Astrocyte of the hippocampus (primary cell): ENCODE measurements around the gene DNAJA1.

Source experiments
- DNase-seq: peaks from one replicate; pipeline ENCODE4 v3.0.0; 2011; ENCODE audit warnings: low read depth, low spot score

Gene DNAJA1

DNA sequence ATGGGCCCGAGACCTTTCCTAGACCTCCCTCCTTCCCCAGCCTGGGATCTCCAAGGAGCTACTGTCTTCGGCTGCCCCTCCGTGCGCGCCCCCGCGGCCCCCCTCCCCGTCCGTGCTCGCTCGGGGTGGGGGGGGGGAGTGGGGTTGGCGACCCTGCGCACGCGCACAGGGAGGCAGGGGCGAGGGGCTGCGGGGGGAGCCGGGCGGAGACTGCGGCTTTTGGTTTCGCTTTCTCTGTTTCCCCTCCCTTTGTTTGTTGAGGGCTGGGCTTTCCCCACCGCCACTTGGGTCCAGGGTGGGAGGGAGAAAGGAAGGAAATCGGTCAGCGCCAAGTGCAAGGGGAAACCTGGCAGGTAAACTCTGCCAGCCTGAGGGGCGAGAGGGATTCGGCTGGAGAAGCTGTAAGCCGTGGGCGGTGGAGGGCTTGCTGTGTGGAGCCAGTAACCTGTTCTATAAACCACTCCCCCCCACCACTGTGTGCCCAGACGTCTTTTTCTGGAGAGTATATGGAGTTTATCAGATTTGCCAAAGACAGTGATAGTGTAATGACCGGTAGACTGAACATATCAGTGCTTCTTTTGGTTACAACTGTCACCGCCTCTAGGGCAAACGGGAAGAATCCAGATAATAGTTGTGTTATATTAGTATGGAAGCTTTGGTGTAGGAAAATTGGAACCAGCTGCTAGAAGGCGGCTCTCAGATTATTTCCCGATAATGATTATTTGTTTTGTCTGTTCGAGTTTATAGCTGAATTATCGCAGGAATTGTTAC lies 684 bp downstream of the DNAJA1 start:
- peak; percentile 86 for DNase-seq

DNA sequence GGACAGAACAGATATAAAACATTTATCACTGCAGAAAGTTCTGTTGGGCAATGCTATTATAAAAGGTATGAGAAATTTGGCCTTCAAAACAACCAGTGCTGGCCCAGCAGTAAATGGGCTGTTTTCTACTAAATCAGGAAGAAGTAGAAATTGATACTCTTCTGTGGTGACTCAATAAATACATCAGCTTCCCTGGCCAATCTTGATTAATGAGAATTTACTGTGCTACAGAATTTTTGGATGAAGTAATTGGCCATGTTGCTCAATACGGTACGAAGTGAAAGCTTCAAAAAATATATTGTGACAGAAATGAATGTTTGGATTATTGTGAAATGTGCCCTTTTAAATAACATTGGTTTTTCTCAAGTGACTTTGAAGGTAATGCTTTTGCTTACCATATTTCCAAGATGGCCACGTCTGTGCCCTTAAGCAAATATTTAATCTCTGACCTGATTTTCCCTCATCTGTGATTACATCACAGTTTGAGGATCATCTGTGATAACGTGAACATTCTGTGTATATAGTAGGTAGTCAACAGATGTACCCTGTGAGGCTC lies 4.2 kb downstream of the DNAJA1 start:
- no peak for DNase-seq

DNA sequence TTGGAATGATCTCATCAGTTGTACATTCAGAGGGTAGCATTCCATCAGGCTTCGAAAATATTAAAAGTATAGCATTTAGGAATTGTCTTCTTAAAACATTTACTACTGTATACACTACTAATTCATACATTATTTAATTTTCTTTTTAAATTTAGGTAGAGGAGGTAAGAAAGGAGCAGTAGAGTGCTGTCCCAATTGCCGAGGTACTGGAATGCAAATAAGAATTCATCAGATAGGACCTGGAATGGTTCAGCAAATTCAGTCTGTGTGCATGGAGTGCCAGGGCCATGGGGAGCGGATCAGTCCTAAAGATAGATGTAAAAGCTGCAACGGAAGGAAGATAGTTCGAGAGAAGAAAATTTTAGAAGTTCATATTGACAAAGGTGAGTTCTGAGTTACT lies 5.2 kb downstream of the DNAJA1 start:
- no peak for DNase-seq

DNA sequence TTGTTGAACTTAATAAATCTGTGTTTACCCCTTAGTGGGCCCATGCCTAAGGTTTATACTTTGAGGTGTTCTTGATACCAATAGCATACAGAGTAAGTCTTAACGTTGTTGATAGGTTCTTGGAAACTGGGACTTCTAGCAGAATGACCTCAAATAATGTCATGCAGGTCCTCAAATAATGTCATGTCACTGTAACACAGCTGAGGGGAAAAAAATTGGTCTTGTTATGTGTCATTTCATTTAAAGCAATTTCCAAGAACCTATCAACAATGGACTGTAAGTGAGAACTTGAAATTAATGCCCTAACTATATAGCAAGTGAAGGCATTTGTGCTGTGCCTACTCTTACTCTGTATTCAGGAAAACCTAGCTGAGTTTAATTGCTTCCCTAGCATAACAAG lies 7.2 kb downstream of the DNAJA1 start:
- no peak for DNase-seq

DNA sequence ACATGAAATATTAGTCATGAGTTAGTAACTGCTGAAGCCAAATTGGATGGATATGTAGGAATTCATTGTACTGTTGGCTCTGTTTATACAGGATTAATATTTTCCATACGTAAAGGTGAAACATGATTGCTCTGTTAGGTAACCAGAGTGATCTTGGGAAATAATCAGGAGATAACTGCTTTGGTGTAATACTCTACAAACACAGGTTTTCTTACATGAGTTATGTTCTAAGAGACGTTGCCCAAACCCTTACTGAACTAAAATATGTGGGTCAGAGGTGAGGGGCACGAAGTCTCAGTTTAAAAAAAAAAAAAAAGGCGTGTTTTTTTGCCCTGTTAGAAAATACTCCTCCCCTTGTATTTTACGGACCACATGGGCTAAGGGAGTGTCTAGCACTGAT lies 7.8 kb downstream of the DNAJA1 start:
- no peak for DNase-seq

DNA sequence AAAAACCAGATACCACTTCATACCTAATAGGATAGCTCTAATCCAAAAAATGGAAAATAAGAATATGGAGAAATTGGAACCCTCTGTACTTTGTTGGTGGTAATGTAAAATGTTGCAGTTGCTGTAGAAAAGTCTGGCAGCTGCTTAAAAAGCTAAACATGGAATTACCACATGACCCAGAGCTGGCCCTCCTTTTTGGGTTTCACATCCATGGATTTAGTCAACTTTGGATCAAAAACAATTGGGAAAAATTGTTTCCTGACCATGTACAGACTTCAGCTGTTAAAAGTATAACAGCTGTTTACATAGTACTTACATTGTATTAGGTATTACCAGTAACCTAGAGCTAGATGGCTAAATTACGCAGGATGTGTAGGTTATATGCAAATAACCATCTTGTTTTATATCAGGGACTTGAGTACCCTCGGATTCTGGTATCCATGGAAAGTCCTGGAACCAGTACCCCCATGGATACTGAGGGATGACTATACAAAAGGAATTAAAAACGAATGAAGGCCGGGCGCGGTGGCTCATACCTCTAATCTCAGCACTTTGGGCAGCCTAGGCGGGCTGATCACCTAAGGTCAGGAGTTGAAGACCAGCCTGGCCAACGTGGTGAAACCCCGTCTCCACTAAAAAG lies 15.8 kb downstream of the DNAJA1 start:
- DNase-seq, result no peak

DNA sequence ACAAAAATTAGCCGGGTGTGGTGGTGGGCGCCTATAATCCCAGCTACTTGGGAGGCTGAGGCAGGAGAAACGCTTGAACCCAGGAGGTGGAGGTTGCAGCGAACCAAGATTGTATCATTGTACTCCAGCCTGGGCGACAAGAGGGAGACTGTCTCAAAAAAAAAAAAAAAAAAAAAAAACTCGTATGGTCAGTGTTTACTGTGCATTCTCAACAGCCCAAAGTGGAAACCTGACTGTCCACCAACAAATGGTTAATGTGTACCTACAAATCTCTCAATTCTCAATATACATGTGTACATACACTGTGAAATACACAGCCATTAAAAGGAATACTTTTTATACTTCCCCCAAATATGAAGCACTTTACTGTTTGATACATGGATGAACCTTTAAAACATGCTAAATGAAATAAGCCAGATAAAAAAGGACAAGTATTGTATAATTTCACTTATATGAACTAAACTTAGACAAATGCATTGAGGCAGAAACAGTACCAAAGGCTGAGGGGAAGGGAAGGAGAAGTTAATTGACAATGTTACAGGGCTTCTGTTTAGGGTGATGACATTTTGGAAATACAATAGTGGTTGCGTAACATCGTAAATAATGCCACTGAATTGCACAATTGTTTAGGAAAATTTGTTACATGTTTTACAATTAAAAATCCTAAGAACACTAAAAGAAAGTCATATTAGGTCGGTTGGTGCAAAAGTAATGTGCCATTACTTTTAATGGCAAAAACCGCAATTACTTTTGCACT lies 16.5 kb downstream of the DNAJA1 start:
- no peak for DNase-seq

DNA sequence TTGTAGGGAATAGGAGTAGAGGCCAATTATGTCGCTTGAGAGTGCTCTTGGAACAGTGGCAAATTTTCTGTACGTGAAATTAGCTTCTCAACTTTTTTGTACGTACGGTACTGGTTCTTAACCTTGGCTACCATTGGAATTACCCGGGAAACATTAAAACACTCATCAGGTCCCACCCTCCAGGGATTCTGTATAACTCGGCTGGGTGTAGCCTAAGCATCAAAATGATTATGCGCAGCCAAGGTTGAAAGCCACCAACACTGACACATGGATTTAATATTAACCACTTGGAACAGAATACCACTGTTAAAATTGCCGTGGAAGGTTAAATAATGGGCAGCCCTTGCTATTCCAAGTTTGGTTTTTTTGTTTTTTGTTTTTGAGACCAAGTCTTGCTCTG lies 17.4 kb downstream of the DNAJA1 start:
- no peak for DNase-seq

DNA sequence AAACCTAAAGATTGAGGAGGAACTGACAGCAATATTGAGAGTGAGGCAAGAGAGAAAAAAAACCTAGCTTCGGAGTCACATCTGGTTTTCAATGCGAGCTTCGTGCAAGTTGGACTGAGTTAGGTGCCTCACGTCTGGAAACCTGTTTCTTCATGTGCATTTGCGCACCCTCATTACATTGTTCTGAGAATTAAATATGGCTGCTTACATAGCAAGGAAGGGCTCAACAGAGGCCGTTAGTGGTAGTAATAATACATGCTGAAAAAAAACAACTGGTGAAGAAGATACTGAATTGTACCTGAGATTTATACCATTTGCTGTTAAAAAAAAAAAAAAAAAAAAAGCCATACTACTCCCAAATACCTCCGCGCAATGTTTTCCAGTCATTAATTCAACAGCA lies 18.6 kb downstream of the DNAJA1 start:
- DNase-seq, result peak; percentile 5

DNA sequence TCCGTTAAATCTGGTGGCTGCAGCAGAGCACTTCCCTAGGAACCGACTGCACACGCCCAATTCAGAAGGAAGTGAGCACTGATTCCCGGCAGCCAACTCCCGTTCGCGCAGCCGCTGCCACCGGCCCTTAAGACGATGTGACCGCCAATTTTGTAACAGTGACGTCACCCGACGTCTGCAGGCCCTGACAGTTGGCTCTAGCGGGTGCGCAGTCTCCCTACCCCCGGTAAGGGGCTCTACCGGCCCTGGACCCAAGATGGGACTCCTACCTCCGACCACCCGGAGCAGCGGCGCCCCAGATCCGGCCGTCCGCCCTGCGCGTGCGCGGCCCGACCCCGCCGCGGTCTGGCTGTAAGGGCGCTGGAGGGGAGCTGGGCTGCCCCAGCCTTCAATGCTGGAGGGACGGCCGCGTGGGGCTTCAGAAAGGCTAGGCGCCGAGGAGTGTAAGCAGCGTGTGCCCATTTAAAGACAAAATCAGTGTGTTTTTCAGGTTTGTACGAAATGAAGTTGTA lies 19.1 kb downstream of the DNAJA1 start:
- peak; percentile 95 for DNase-seq

DNA sequence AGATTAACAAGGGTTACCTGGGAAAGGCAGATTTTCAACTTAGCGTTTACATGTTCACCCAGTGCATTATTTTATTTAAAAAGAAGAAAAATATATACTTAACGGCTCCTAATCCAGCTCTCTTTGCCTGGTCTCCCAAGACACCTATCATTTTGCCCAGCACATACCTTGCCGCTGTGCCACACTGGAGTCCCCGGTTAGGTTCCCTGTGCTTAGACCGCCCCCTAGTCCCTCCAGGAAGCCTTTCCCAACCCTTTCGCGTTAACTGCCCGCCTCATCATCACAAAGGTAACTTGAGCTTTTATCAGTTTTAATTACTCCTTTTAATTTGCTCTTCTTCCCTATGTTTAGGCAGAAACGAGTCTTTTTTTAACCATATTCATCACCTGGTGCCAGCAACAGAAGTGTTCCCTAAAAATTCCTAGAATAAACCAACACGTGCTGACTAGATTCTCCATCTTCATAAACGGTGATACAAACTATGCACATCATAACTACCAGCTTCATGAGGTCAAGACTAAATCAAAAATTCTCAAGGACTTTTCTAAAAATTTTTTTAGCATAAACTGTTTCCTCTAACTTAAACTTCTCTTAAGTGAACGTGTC lies 19.7 kb downstream of the DNAJA1 start:
- DNase-seq, result peak; percentile 39

DNA sequence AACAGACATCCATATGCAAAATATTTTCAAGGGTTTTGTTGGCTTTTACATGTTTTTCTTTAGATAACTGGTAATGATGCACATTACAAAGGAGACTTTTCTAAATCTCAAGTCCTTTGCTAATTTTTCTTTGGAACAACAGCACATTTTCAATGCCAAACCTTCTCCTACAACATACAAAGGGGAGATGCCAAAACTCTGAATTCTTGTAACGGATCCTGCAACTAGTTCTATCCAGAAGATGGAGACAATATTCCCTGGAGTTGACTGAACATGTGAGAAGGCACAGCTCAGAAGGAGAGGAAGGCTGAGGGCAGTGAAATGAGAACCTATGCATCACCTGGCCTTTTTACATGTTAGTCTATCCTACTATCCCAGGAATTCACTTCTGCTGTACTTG lies 21.0 kb downstream of the DNAJA1 start:
- DNase-seq, result no peak

DNA sequence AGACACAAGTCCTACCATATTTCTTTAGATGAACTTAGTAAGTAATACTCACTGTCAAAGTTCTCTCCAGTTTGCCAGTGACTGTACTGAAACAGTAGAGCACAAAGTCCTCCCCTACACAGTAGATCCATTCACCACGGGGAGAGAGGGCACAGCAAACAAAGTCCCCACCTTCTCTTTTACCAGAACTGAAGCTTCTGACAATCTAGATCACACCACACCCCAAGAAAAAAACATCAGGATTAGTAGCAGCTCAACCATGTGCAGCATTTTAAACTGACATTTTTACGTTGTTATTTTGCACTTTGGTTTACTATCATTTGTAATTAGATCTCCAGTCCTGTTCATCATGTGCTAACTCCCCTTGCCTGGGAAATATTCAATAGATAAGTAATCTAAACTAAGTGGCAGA lies 23.0 kb downstream of the DNAJA1 start:
- DNase-seq, result no peak

DNA sequence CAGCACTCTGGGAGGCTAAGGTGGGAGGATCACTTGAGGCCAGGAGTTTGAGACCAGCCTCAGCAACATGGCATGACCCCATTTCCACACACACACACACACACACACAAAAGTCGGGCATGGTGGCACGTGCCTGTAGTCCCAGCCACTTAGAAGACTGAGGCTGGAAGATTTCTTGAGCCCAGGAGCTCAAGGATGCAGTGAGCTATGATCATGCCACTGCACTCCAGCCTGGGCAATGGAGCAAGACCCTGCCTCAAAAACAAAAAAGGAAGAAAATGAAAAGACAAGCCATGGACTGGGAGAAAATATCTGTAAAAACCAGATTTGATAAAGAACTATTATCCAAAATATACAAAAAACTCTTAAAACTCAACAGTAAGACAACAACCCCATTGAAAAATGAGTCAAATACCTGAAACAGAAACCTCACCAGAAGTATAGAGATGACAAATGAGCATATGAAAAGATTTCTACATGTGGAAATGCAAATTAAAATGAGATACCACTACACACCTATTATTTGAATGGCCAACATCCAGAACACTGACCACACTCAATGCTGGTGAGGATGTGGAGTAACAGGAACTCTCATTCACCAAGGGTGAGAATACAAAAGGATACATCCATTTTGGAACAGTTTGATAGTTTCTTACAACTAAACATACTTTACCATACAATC lies 24.7 kb downstream of the DNAJA1 start:
- no peak for DNase-seq

DNA sequence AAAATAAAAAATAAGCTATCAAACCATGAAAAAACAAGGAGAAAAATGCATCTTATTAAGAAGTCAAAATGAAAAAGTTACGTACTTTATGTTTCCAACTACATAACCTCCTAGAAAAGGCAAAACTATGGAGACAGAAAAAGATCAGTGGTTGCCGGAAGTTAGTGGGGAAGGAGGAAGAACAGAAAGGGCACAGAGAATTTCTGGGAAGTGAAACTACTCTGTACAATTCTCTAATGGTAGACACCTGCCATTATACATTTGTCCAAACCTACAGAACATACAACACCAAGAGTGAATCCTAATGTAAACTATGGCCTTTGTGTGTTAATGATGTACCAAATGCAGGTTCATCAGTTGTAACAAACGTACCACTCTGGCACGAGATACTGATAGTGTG lies 26.1 kb downstream of the DNAJA1 start:
- no peak for DNase-seq

DNA sequence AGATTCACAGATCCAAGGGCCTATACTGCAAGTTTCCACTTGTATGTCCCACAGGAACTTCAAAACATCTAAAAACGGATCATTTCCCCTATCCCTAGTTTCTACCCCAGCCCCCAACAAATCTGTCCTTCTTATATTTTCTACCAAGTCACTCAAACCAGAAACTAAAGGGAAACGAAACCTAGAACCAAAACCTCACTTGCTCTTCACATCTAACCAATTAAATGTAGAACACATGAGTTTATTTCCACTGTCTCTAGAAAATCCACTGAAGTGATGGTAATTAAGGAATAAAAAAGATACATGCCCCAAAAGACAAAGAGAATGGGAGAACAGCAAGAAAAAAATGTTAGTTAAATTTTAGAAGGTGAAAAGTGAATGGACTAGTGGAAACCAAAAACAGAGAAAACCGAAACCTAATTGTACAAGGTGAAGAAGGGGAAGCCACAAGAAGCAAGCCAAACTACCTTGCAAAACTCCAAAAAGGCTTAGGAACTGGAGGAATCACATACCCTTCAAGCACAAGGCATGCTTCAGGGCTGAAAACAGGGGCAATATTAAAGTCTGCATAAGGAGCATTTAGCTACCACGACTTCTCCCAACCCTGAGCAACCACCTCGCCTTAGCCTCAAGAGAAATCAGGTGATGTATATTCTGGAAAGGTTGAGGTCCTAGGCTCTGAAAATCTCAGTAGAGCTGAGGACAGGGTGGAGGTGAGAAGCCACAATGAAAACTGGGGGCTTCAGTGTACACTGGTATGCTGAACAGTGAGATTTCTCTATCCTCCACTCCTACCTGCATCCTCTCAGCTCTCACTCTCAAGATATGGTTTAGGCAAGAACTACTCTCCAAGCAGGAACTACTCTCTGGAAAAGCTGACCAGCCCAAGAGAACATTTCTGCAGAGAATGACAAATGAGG lies 40.3 kb downstream of the DNAJA1 start:
- DNase-seq, result no peak

DNA sequence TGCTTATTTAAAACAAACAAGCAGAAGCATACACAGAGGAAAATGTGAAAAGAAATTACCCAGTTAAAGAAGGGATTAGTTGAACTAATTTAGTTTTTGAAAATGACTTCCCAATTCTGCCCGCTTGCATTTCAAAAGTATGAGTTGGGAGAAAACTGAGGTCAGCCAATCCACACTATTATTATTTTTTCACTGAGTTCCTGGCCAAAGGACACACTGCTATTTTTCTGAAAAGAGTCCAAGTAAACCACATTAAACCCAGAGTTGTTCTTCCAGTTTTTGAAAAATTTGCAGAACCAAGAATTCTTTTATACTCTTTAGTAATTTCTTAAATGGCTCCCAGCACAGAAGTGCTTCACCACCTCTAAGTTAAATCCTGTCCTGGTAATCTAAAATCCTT lies 43.9 kb downstream of the DNAJA1 start:
- DNase-seq, result peak; percentile 56

DNA sequence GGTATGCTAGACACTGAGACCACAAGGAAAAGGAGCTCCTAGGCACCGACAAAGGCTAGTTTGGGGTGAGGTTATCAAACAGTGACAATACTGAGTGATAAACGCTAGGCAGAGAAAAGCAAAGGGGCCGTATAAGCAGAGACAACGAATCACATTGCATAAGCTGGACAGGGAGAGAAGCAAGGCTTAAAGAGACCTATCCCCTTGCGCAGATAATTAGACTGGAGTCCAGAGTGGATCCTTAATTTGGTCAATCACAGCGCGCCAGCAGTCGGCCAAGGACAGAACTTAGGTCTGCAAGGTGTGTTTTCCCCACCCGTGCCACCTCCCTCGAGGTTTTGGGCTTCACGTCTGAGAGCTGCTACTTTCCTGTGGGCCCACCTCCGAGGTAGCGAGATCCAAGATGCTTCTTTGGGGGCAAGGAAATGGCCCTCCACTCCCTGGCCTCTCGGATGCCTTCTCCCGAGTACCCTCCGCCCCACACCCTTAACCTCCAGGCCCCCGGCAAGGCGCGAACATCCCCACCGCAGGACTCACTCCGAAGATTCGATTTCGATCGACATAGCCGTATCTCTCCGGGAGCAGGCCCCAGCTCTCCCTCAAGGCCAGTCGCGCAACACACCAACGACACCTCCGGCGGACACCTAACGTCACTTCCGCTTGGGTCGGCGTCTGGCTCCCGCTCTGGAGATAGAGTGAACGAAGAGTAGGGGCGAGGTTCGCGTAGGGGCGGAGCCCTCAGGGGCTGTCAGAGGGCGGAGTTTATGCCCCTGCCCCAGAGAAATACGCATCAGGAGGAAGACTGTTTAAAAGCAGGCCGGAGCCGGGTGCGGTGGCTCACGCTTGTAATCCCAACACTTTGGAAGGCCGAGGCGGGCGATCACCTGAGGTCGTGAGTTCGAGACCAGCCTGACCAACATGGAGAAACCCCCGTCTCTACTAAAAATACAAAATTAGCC lies 51.3 kb downstream of the DNAJA1 start, which contains the start of gene SMU1:
SMU1 (minus strand) TSS at position 629 of the 959 bp plus-strand sequence; CDS start at position 563, 66 bp downstream.
- DNase-seq, result peak; percentile 99

DNA sequence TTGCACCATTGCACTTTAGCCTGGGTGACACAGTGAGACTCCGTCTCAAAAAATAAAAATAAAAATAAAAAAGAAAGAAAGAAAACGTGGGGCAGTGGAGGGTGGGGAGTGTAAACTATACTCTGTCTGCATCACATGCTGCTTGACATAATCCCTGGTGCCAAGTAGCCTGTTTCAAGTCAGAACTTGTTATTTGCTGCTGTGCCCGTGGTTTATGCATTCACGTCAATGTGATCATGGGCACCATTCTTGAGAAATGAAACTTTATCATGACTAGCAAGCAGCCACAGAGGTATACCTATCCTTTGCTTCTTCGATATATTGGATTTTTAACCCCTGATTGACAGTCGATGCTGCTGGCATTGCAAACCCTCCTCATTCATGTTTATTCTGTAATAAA lies 55.5 kb downstream of the DNAJA1 start:
- DNase-seq, result no peak
